Esophagus squamous epithelium (tissue), 5 donors: ENCODE data around the gene PTPRN2. TPM values are rescaled to one million over a fixed set of nuclear protein-coding genes. Genes with fewer than 3 reads are reported as not detected.

Experiments used
- DNase-seq: peaks from one replicate; lab custom pipeline; 2025; lab: John Stamatoyannopoulos, UW
- H3K27ac ChIP-seq, 4 donors: fragments of 200-600 bp; sonication (generic); one replicate each; pipeline ENCODE4 v1.5.1; 2016 to 2019; ENCODE audit warnings: mild to moderate bottlenecking in 1 of 4
- H3K27me3 ChIP-seq, 4 donors: fragments of 200-600 bp; sonication (generic); 1 replicate in 3 of 4; 2 replicates in 1 of 4; pipeline versions ENCODE4 v1.5.1 to v1.6.0; 2017 to 2021; ENCODE audit warnings: antibody characterized with exemption in 1 of 4
- H3K36me3 ChIP-seq, 3 donors: fragments of 200-600 bp; sonication (generic); one replicate each; pipeline ENCODE4 v1.5.1; 2016 to 2019
- H3K4me1 ChIP-seq, 3 donors: fragments of 200-600 bp; sonication (generic); one replicate each; pipeline ENCODE4 v1.5.1; 2017 to 2019
- H3K4me3 ChIP-seq, 4 donors: fragments of 200-600 bp; sonication (generic); 1 replicate in 3 of 4; 2 replicates in 1 of 4; pipeline ENCODE4 v1.5.1; 2016 to 2019; ENCODE audit warnings: mild to moderate bottlenecking in 2 of 4, moderate library complexity in 1 of 4
- H3K9me3 ChIP-seq, 3 donors: fragments of 200-600 bp; sonication (generic); one replicate each; pipeline ENCODE4 v1.5.1; 2016 to 2019
- POLR2A ChIP-seq, 4 donors: fragments of 450-650 bp; IDR thresholded peaks; one replicate each; pipeline ENCODE4 v1.6.1; 2017; ENCODE audit warnings: antibody characterized with exemption in 4 of 4, mild to moderate bottlenecking in 4 of 4, moderate library complexity in 3 of 4
- WGBS, 2 donors: methylation state at CpG; one replicate each; pipeline ENCODE4 v1.1.5; 2018; 5-methylcytosine and 5-hydroxymethylcytosine counted together
- intact Hi-C: fragments of 100-400 bp; cut with DNase I; formaldehyde crosslinking; loops from one replicate; pipeline ENCODE4 v1.15.0; 2022
- total RNA-seq, 4 donors: library from RNA; depleted of rRNA; stranded (reverse); fragments of >200 nt; gene quantifications; one replicate each; pipeline ENCODE4 v1.1.0, GENCODE V29; 2016
- TF ChIP-seq, protein P1 (sequence below), 6 experiments: fragments of 450-650 bp in 4 of 6; fragments of 200-600 bp in 2 of 6; sonication (generic) in 2 of 6; IDR thresholded peaks; one replicate each; pipeline ENCODE4 v1.5.1; 2016 to 2019; ENCODE audit warnings: antibody characterized with exemption in 6 of 6, mild to moderate bottlenecking in 4 of 6, moderate library complexity in 4 of 6
- donor health status: DM: yes; HTN: yes; CAD: no.

Gene PTPRN2
- total RNA-seq, 4 donors from 2014 or later = 0.38 to 2.7 (median 1.0) TPM

DNA sequence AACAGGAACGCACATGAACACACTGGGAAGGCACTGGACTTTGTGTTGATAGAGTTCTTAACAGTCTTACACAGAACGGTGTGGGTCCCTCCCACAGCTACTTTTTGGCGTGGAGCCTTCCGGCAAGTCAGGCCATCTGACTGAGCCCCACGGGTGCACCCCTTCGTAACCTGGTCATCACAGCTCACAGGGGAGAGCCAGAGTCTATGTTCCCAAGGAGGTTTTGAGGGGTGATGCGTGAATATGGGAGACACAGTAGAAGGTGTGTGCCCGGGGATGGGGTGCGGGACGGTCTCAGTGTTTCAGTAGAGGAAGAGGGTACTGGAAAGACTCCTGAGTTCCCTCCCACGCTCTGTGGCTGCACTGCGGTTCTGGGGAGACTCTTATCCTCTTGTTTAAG lies 959.2 kb downstream of the PTPRN2 start:
- Histone ChIP-seq H3K27ac (no peak overlapping the region), H3K36me3 (no peaks in the 10 kb centered on the region), H3K4me3 (no peak overlapping the region), H3K4me1 (no peaks in the 10 kb centered on the region), H3K27me3 (peaks cover 0 to 14% (median 0%) of the 10 kb centered on the region in 4 donors), H3K9me3 (no peaks in the 10 kb centered on the region)
- intact Hi-C loops = no loop called here
- 83 to 93% methylated on average over 7 to 12 of the region's 12 CpGs for WGBS, 2 donors
- TF ChIP-seq, protein P1, sequence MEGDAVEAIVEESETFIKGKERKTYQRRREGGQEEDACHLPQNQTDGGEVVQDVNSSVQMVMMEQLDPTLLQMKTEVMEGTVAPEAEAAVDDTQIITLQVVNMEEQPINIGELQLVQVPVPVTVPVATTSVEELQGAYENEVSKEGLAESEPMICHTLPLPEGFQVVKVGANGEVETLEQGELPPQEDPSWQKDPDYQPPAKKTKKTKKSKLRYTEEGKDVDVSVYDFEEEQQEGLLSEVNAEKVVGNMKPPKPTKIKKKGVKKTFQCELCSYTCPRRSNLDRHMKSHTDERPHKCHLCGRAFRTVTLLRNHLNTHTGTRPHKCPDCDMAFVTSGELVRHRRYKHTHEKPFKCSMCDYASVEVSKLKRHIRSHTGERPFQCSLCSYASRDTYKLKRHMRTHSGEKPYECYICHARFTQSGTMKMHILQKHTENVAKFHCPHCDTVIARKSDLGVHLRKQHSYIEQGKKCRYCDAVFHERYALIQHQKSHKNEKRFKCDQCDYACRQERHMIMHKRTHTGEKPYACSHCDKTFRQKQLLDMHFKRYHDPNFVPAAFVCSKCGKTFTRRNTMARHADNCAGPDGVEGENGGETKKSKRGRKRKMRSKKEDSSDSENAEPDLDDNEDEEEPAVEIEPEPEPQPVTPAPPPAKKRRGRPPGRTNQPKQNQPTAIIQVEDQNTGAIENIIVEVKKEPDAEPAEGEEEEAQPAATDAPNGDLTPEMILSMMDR (IDR thresholded peaks at IDR 0.05) = no peak
- no peak for TF ChIP-seq POLR2A (IDR thresholded peaks at IDR 0.05)
- no peak for DNase-seq

DNA sequence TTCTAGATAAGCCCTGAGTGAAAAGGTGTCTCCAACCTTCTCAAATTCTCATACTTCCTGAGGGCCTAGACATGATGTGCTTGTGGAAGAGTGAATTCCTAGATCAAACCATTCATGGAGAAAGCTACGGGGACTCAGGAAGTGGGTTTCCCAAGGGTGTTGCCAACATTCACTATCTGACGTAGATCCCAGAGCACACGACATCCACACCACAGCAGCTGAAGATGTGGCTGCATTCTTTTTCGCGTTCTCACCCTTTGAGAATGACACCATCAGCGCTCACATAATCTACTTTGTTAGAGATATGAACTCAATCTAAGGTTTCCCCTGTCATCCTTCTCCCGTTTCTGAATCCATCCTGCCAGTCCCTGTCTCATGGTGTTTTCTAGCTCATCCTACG lies 960.0 kb downstream of the PTPRN2 start:
- no peak for TF ChIP-seq POLR2A (IDR thresholded peaks at IDR 0.05)
- TF ChIP-seq, protein P1 (IDR thresholded peaks at IDR 0.05) = no peak
- H3K9me3 ChIP-seq = no peaks in the 10 kb centered on the region
- H3K27ac ChIP-seq = no peak overlapping the region
- H3K27me3 ChIP-seq = peaks cover 0 to 14% (median 0%) of the 10 kb centered on the region in 4 donors
- no peaks in the 10 kb centered on the region for H3K4me1 ChIP-seq
- H3K4me3 ChIP-seq = no peak overlapping the region
- H3K36me3 ChIP-seq = no peaks in the 10 kb centered on the region
- intact Hi-C loops = no loop called here
- 78 to 79% methylated on average over 8 of the region's 8 CpGs for WGBS, 2 donors
- DNase-seq = no peak

- H3K4me3 ChIP-seq = no peak overlapping the region
- no peaks in the 10 kb centered on the region for H3K4me1 ChIP-seq
- H3K9me3 ChIP-seq = no peaks in the 10 kb centered on the region
- intact Hi-C loops = no loop called here
- no peak for DNase-seq
- TF ChIP-seq POLR2A (IDR thresholded peaks at IDR 0.05) = no peak
- TF ChIP-seq, protein P1 (IDR thresholded peaks at IDR 0.05) = no peak
- 85 to 92% methylated on average over 7 of the region's 8 CpGs for WGBS, 2 donors
- peaks cover 0 to 14% (median 0%) of the 10 kb centered on the region in 4 donors for H3K27me3 ChIP-seq
- H3K36me3 ChIP-seq = no peaks in the 10 kb centered on the region
- no peak overlapping the region for H3K27ac ChIP-seq
Measured at GRCh38 chr7:157627033-157627432, 960.6 kb downstream of the PTPRN2 start.

- peaks cover 0 to 14% (median 0%) of the 10 kb centered on the region in 4 donors for H3K27me3 ChIP-seq
- H3K4me1 ChIP-seq = no peaks in the 10 kb centered on the region
- WGBS, 2 donors = 45 to 52% methylated on average over 11 of the region's 11 CpGs
- no peak overlapping the region for H3K4me3 ChIP-seq
- H3K36me3 ChIP-seq = no peaks in the 10 kb centered on the region
- no peaks in the 10 kb centered on the region for H3K9me3 ChIP-seq
- intact Hi-C loops = no loop called here
- DNase-seq = no peak
- H3K27ac ChIP-seq = no peak overlapping the region
- TF ChIP-seq POLR2A (IDR thresholded peaks at IDR 0.05) = no peak
- TF ChIP-seq, protein P1 (IDR thresholded peaks at IDR 0.05) = no peak
Measured at GRCh38 chr7:157625973-157626742, 961.5 kb downstream of the PTPRN2 start.

DNA sequence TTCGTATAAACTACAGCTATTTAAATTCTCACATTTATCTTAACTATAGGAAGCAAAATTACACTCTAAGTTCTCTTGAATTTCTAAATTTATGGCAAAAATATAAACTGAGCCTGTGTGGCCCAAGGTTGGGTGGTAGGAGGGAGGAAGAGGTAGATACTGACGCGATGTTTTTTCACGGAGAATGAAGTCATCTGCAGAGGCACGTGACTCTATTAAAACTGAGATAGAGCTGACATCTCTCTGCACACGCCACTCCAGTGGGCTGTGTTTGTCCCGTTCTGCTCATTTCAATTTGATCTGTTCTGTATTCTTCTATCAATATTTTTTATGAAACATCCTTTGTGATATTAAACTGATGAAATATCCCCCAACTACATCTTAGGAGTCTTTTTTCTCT lies 964.1 kb downstream of the PTPRN2 start:
- Histone ChIP-seq H3K27me3 (no peaks in the 10 kb centered on the region), H3K9me3 (no peaks in the 10 kb centered on the region), H3K4me1 (no peaks in the 10 kb centered on the region), H3K4me3 (no peak overlapping the region), H3K36me3 (no peaks in the 10 kb centered on the region), H3K27ac (no peak overlapping the region)
- no peak for DNase-seq
- TF ChIP-seq, protein P1 (IDR thresholded peaks at IDR 0.05) = no peak
- TF ChIP-seq POLR2A (IDR thresholded peaks at IDR 0.05) = no peak
- intact Hi-C loops = no loop called here
- 79 to 90% methylated on average over 7 of the region's 7 CpGs for WGBS, 2 donors
